K562 (cell line): ENCODE data around the gene CDC5L. TPM values are rescaled to one million over a fixed set of nuclear protein-coding genes. Genes with fewer than 3 reads are reported as not detected.

ENCODE experiments used
- ATF3 ChIP-seq, 2 experiments: fragments of 450-650 bp in 1 of 2; sonication (generic) in 1 of 2; formaldehyde crosslinking in 1 of 2; IDR thresholded peaks in 1 of 2; conservative IDR thresholded peaks in 1 of 2; 2 replicates each; pipeline versions ENCODE4 v1.6.1 to v1.8.1; 2016 to 2023; ENCODE audit warnings: mild to moderate bottlenecking in 2 of 2, moderate library complexity in 2 of 2, inconsistent platforms in 1 of 2, missing genetic modification reagents in 1 of 2
- ATF7 ChIP-seq: fragments of 450-650 bp; IDR thresholded peaks from 2 replicates; pipeline ENCODE4 v1.7.1; 2014; ENCODE audit warnings: mild to moderate bottlenecking, moderate library complexity
- BRCA1 ChIP-seq, 2 experiments: fragments of 450-650 bp in 1 of 2; sonication (generic) in 1 of 2; formaldehyde crosslinking in 1 of 2; IDR thresholded peaks; 2 replicates each; pipeline versions ENCODE4 v1.5.0 to v1.6.1; 2017 to 2020; ENCODE audit warnings: mild to moderate bottlenecking in 1 of 2, missing genetic modification reagents in 1 of 2
- CBFA2T2 ChIP-seq: fragments of 450-650 bp; conservative IDR thresholded peaks from 2 replicates; pipeline ENCODE4 v1.6.1; 2017; ENCODE audit warnings: mild to moderate bottlenecking
- CREB3L1 ChIP-seq: fragments of 450-650 bp; IDR thresholded peaks from 2 replicates; pipeline ENCODE4 v1.6.1; 2014; ENCODE audit warnings: low read depth, mild to moderate bottlenecking, moderate library complexity, borderline replicate concordance
- HES1 ChIP-seq: fragments of 450-650 bp; IDR thresholded peaks from 2 replicates; pipeline ENCODE4 v1.6.1; 2016; ENCODE audit warnings: low read depth, mild to moderate bottlenecking, moderate library complexity
- KDM5B ChIP-seq: fragments of 200-600 bp; sonication (generic); IDR thresholded peaks from 2 replicates; pipeline ENCODE4 v1.6.1; 2012; ENCODE audit warnings: low read depth, mild to moderate bottlenecking, moderate library complexity, low read length, control low read depth, inconsistent platforms; ENCODE audit not compliant: insufficient replicate concordance
- MNT ChIP-seq, 2 experiments: fragments of 450-650 bp; conservative IDR thresholded peaks; 2 replicates each; pipeline ENCODE4 v1.6.1; 2017; ENCODE audit warnings: mild to moderate bottlenecking in 2 of 2, moderate library complexity in 2 of 2
- NR2C2 ChIP-seq, 2 experiments: fragments of 200-800 bp in 1 of 2; sonication (Bioruptor generic) in 1 of 2; sonication (generic) in 1 of 2; formaldehyde crosslinking in 1 of 2; IDR thresholded peaks; 2 replicates each; pipeline versions ENCODE4 v1.6.1 to v1.8.0; 2016 to 2022; ENCODE audit warnings: mild to moderate bottlenecking in 1 of 2, missing compliant biosample characterization in 1 of 2, missing genetic modification characterization in 1 of 2, missing genetic modification reagents in 1 of 2
- POLR2B ChIP-seq: fragments of 450-650 bp; IDR thresholded peaks from 2 replicates; pipeline ENCODE4 v1.6.1; 2018; ENCODE audit warnings: low read depth; ENCODE audit not compliant: partially characterized antibody
- SAFB2 ChIP-seq: fragments of 200-400 bp; formaldehyde crosslinking; IDR thresholded peaks from 2 replicates; pipeline ENCODE4 v1.6.1; 2018; ENCODE audit warnings: borderline replicate concordance, low read length, low read depth, moderate library complexity; ENCODE audit not compliant: severe bottlenecking
- ZNF174 ChIP-seq: fragments of 250-450 bp; sonication (Bioruptor Pico); IDR thresholded peaks from 2 replicates; pipeline ENCODE4 v1.4.0; 2020; ENCODE audit warnings: mild to moderate bottlenecking
- ZNF780A ChIP-seq: fragments of 250-450 bp; sonication (Bioruptor Pico); IDR thresholded peaks from 2 replicates; pipeline ENCODE4 v1.5.0; 2021; ENCODE audit warnings: mild to moderate bottlenecking
- polyA plus RNA-seq, 8 experiments: library from polyadenylated mRNA; depleted of rRNA in 4 of 8; stranded (reverse) in 5 of 8; unstranded in 3 of 8; fragments of >200 nt; fragmentation: Nextera tagmentation in 2 of 8; fragmentation: Illumina TruSeq in 1 of 8; extraction: Ambion mirVana in 2 of 8; extraction: Trizol in 1 of 8; gene quantifications; 2 replicates each; pipeline versions ENCODE4 v1.2.1 to v1.2.3, GENCODE V29; 2011 to 2014; ENCODE audit warnings: inconsistent platforms in 1 of 8, missing spikeins in 1 of 8
- total RNA-seq, 7 experiments: library from RNA; depleted of rRNA in 6 of 7; stranded (reverse); fragments of >200 nt in 6 of 7; fragmentation: Illumina TruSeq in 2 of 7; extraction: Trizol in 2 of 7; gene quantifications; 2 replicates each; pipeline versions ENCODE4 v1.2.1 to v1.2.3, GENCODE V29; 2011 to 2021; ENCODE audit warnings: low replicate concordance in 1 of 7

CDC5L gene
- total and polyA plus RNA-seq, 9 of the 15 experiments (the other 6 are each of a cell fraction or from before 2014, with no cell fraction given), result 22.3 to 44.2 (median 30.8) TPM

DNA sequence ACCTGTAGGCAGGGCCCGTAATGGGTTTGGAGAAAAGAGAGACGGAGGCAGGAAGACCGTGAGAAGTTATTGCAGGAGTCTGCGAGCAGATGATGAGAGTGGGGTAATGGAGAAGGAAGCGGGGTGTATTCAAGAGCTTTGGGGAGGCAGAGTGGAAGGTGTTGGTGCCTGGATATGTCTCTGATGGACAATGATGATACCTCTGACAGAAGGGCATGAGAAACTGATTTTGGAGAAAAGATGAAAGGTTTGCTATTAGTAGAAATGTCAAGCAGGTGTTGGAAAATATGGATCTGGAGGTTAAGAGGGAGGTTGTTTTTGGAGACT lies 69.4 kb downstream of the CDC5L start (continued):
- TF ChIP-seq MNT (conservative IDR thresholded peaks at IDR 0.05), result 0 out of 4 replicates have a peak, but pooled peaks of 1 of the 2 experiments have one; percentile 10
- TF ChIP-seq BRCA1 (IDR thresholded peaks at IDR 0.05), result no peak
- no peak for TF ChIP-seq BRCA1 (CRISPR knock-in tag; IDR thresholded peaks at IDR 0.05)
- no peak for TF ChIP-seq ZNF174 (CRISPR knock-in tag)
- 0 out of 2 replicates have a peak, but pooled peaks have one; percentile 24 for TF ChIP-seq CREB3L1
- no peak for TF ChIP-seq HES1
- TF ChIP-seq ATF7, result no peak
- 0 out of 2 replicates have a peak, but pooled peaks have one; percentile 24 for TF ChIP-seq ATF3 (IDR thresholded peaks at IDR 0.05)
- no peak for TF ChIP-seq ATF3 (CRISPR knock-in tag; conservative IDR thresholded peaks at IDR 0.05)
- TF ChIP-seq NR2C2 (CRISPR knock-in tag; IDR thresholded peaks at IDR 0.05), result no peak
- TF ChIP-seq NR2C2 (tag; IDR thresholded peaks at IDR 0.05), result no peak
- no peak for TF ChIP-seq ZNF780A
- TF ChIP-seq KDM5B, result no peak
- peak; percentile 34 for TF ChIP-seq POLR2B
- TF ChIP-seq CBFA2T2, result no peak; the same call in 1 of the 2 replicates
- no peak for TF ChIP-seq SAFB2
